ENCODE measurements around the gene TOB1. TPM values are rescaled to one million over a fixed set of nuclear protein-coding genes. Genes with fewer than 3 reads are reported as not detected.

TOB1 gene
- total RNA-seq, 2 experiments from 2014 or later: 419 to 449 TPM

DNA sequence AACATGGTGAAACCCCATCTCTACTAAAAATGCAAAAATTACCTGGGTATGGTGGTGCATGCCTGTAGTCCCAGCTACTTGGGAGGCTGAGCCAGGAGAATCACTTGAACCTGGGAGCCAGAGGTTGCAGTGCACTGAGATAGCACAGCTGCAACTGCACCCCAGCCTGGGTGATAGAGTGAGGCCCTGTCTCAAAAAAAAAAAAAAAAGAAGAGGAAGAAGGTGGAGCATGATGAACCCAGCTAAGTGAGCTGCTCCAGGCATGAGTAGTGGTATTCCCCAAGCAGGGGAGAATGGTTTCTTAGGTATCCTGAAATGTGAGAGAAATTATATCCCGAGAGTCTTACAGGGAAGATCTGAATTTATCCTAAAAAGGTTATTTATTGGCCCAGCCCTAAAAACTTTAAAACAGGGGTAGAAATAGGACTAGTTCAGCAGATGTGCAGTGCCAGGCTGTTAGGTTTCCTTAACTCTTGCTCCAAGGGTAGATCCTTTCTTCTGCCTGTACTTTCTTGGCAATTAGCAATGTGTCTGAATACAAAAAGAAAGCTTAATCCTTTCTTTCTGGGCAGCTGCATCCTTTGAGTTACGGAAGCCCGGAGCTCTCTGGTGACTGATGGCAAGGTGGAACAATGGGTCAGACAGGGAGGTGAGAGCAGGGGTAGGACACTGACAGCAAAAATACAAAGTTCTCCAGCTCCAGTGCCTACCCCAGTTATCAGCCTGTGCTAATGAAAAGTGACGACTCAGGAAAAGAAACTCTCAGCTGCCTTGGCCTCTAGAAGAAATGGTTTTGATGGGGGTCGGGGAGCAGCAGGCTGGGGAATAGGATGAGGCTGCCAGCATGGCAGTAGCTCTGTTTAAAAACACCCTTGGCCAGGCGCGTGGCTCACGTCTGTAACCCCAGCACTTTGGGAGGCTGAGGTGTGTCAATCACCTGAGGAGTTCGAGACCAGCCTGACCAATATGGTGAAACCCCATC is 36.5 kb upstream of the TOB1 start:
- Histone ChIP-seq H3K4me1 (ENCODE audit: insufficient read depth, low read length) (peaks cover 63% of the 10 kb centered on the region), H3K27ac (ENCODE audit: low read depth in 1 of 2, low read length in 2 of 2) (no peak overlapping the region), H3K9me3 (ENCODE audit: control insufficient read depth in 1 of 2, insufficient read depth in 1 of 2, low read length in 2 of 2) (no peaks in the 10 kb centered on the region), H3K27me3 (ENCODE audit: control insufficient read depth in 1 of 2, insufficient read depth in 2 of 2, low read length in 2 of 2) (no peaks in the 10 kb centered on the region), H3K4me3 (ENCODE audit: low read length) (no peak overlapping the region), H3K36me3 (ENCODE audit: insufficient read depth, low read length) (no peaks in the 10 kb centered on the region)
- intact Hi-C loops (cut with DNase I, micrococcal nuclease): no loop called here
- H3K4me3 Mint-ChIP-seq: no peak overlapping the region
- CTCF ChIA-PET: interaction anchor here (0.6 kb wide), 1 partner anchor 21 kb away, joined by 3 read pairs; no protein-coding TSS in a partner anchor
- DNase-seq: no peak
- no peaks in the 10 kb centered on the region for H3K9me3 Mint-ChIP-seq
- TF ChIP-seq, protein P1, sequence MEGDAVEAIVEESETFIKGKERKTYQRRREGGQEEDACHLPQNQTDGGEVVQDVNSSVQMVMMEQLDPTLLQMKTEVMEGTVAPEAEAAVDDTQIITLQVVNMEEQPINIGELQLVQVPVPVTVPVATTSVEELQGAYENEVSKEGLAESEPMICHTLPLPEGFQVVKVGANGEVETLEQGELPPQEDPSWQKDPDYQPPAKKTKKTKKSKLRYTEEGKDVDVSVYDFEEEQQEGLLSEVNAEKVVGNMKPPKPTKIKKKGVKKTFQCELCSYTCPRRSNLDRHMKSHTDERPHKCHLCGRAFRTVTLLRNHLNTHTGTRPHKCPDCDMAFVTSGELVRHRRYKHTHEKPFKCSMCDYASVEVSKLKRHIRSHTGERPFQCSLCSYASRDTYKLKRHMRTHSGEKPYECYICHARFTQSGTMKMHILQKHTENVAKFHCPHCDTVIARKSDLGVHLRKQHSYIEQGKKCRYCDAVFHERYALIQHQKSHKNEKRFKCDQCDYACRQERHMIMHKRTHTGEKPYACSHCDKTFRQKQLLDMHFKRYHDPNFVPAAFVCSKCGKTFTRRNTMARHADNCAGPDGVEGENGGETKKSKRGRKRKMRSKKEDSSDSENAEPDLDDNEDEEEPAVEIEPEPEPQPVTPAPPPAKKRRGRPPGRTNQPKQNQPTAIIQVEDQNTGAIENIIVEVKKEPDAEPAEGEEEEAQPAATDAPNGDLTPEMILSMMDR (IDR thresholded peaks at IDR 0.05): no peak
- POLR2A ChIA-PET: interaction anchor here (1.3 to 17.8 kb wide), 2 partner anchors 29 to 37 kb away, joined by 4 to 278 read pairs; partner anchors contain the start of gene TOB1
- ATAC-seq (ENCODE audit: poor library complexity): no peak
- H3K27me3 Mint-ChIP-seq: no peaks in the 10 kb centered on the region
- H3K27ac Mint-ChIP-seq: peak overlapping the region; percentile 86
- peaks cover 48% of the 10 kb centered on the region for H3K4me1 Mint-ChIP-seq (ENCODE audit: low read depth)
- H3K36me3 Mint-ChIP-seq (ENCODE audit: low read depth): no peaks in the 10 kb centered on the region

DNA sequence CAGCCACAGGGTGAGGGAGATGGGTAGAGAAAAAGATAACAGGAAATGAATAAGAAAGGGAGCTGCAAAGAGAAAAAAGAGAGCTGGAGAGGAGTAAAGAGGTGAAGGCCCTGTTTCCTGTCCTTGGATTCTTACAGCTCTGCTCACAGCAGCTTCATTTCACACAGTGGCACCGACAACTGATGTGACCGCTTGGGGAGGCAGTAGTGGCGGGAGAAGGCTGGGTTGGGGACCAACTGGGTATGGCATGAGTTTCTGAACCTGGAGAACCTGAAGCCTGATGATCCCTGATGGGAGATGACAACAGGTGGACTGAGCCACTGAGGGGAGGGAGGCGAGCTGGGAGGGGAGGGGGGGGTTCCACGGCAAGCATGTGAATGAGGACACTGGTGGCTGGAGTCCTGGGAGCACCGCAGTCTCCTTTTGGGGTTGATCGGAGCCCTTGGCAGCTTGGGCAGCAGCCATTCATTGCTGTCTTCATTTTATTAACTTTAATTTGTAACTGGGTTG is 34.3 kb upstream of the TOB1 start:
- H3K4me1 Mint-ChIP-seq (ENCODE audit: low read depth): peaks cover 40% of the 10 kb centered on the region
- TF ChIP-seq, protein P1 (IDR thresholded peaks at IDR 0.05): no peak
- peaks cover 43% of the 10 kb centered on the region for H3K4me1 ChIP-seq (ENCODE audit: insufficient read depth, low read length)
- ChIA-PET CTCF (interaction anchor here (0.9 to 1.9 kb wide), 2 partner anchors 26 to 48 kb away, joined by 3 to 5 read pairs; no protein-coding TSS in a partner anchor), POLR2A (interaction anchor here (1.0 to 17.8 kb wide), 3 partner anchors 9 to 44 kb away, joined by 3 to 278 read pairs (median 5); partner anchors contain the start of gene TOB1)
- intact Hi-C loops (cut with DNase I, micrococcal nuclease): no loop called here
- no peak for DNase-seq
- ATAC-seq (ENCODE audit: poor library complexity): no peak
- peak overlapping the region; percentile 47 for H3K27ac Mint-ChIP-seq
- H3K9me3 ChIP-seq (ENCODE audit: control insufficient read depth in 1 of 2, insufficient read depth in 1 of 2, low read length in 2 of 2): no peaks in the 10 kb centered on the region
- no peak overlapping the region for H3K4me3 ChIP-seq (ENCODE audit: low read length)
- no peaks in the 10 kb centered on the region for H3K27me3 Mint-ChIP-seq
- H3K4me3 Mint-ChIP-seq: no peak overlapping the region
- no peaks in the 10 kb centered on the region for H3K36me3 Mint-ChIP-seq (ENCODE audit: low read depth)
- no peaks in the 10 kb centered on the region for H3K9me3 Mint-ChIP-seq
- H3K27ac ChIP-seq (ENCODE audit: low read depth in 1 of 2, low read length in 2 of 2): no peak overlapping the region
- no peaks in the 10 kb centered on the region for H3K36me3 ChIP-seq (ENCODE audit: insufficient read depth, low read length)
- H3K27me3 ChIP-seq (ENCODE audit: control insufficient read depth in 1 of 2, insufficient read depth in 2 of 2, low read length in 2 of 2): no peaks in the 10 kb centered on the region

DNA sequence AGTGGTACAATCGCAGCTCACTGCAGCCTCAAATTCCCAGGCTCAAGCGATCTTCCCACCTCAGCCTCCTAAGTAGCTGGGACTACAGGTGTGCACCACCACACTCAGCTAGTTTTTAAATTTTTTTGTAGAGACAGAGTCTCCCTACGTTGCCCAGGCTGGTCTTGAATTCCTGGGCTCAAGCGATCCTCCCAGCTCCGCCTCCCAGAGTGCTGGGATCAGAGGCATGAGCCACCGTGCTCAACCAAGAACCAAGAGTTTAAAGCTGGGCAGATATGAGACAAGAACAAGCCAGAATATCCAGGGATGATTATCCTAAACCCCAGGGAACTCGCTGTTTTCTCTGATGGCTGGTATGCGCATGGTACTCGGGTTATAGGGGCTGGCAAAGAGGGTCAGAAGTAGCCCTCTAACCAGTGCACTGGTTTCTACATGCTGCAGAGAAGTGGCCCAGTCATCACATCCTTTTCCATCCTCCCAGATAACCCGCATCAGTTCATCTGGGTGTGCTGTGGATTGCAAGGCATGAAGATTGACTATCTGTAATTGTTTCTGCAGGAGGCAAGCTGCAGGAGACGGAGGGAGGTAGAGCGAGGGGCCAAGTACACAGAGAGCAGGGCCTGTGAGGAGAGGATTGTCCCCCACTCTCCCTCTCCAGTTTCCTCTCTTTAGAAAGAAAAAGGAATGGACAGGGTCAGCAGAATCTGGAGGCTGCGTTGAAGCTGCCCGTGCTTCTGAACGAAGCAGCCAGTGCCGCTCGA is 33.6 kb upstream of the TOB1 start:
- Histone ChIP-seq H3K27ac (ENCODE audit: low read depth in 1 of 2, low read length in 2 of 2) (no peak overlapping the region), H3K36me3 (ENCODE audit: insufficient read depth, low read length) (no peaks in the 10 kb centered on the region), H3K9me3 (ENCODE audit: control insufficient read depth in 1 of 2, insufficient read depth in 1 of 2, low read length in 2 of 2) (no peaks in the 10 kb centered on the region), H3K27me3 (ENCODE audit: control insufficient read depth in 1 of 2, insufficient read depth in 2 of 2, low read length in 2 of 2) (no peaks in the 10 kb centered on the region), H3K4me1 (ENCODE audit: insufficient read depth, low read length) (peaks cover 36% of the 10 kb centered on the region), H3K4me3 (ENCODE audit: low read length) (no peak overlapping the region)
- H3K27me3 Mint-ChIP-seq: no peaks in the 10 kb centered on the region
- no peak overlapping the region for H3K4me3 Mint-ChIP-seq
- TF ChIP-seq, protein P1 (IDR thresholded peaks at IDR 0.05): no peak
- intact Hi-C loops (cut with DNase I, micrococcal nuclease): no loop called here
- ATAC-seq (ENCODE audit: poor library complexity) (no peak), DNase-seq (no peak)
- H3K36me3 Mint-ChIP-seq (ENCODE audit: low read depth): no peaks in the 10 kb centered on the region
- H3K4me1 Mint-ChIP-seq (ENCODE audit: low read depth): peaks cover 40% of the 10 kb centered on the region
- H3K27ac Mint-ChIP-seq: peak overlapping the region; percentile 47
- H3K9me3 Mint-ChIP-seq: no peaks in the 10 kb centered on the region
- ChIA-PET POLR2A (interaction anchor here (1.5 to 17.8 kb wide), 2 partner anchors 9 to 35 kb away, joined by 3 to 278 read pairs; partner anchors contain the start of gene TOB1), CTCF (interaction anchor here (0.9 to 1.9 kb wide), 3 partner anchors 26 to 57 kb away, joined by 3 to 5 read pairs (median 3); no protein-coding TSS in a partner anchor)
